ENCODE results near the gene POU2AF3. TPM values are rescaled to one million over a fixed set of nuclear protein-coding genes. Genes with fewer than 3 reads are reported as not detected.

The POU2AF3 gene
- polyA plus RNA-seq, 1 of the 3 experiments (the other 2 are of a cell fraction): 0.07 TPM

DNA sequence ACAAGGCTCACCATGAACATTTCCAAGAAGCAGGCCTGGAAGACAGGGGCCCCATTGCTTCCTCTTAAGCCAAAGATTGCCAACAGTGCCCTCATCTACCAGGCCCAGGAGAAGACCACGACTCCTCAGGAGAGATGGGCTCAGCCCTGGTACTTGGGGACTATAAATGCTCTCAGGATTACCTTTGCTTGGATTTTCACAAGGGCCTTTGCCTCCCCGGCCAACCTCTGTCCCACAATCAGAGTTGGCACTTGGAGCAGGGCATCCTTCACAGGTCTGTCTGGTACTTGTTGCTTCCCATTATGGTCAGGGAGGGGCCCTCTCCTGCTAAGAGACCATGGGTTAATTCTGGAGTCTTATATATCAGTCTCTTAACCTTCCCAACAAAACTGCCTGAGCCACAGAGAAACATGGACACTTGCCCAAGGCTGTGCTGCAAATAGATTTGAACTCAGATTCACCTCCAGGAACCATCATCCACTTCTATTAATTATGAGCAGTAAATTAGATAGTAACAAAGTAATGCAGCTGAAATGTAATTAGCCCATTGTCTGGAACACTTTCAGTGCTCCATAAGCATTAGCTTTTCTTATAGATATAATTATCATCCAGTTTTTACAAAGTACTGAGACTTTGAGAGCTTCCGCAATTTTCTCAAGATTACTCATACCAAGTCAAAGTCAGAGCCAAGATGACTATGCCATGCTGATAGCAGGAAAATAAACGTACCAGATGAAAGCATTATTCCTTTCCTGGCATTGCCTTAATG is 33.5 kb downstream of the POU2AF3 start (continued):
- TF ChIP-seq YY1 (IDR thresholded peaks at IDR 0.05; ENCODE audit: low read depth) (no peak), MXI1 (IDR thresholded peaks at IDR 0.05; ENCODE audit: low read depth, low read length) (peak; percentile 41; the same call in 1 of the 2 replicates), EZH2phosphoT487 (IDR thresholded peaks at IDR 0.05; ENCODE audit: borderline replicate concordance, low read depth) (no peak), PBX3 (IDR thresholded peaks at IDR 0.05) (no peak), MEF2A (IDR thresholded peaks at IDR 0.05; ENCODE audit: borderline replicate concordance, low read depth) (0 out of 2 replicates have a peak, but pooled peaks have one; percentile 35), ELF1 (IDR thresholded peaks at IDR 0.05) (peak; percentile 77), NRF1 (IDR thresholded peaks at IDR 0.05; ENCODE audit: low read depth, low read length) (no peak), SIN3A (IDR thresholded peaks at IDR 0.05; ENCODE audit: borderline replicate concordance, low read depth, low read length) (no peak), RCOR1 (IDR thresholded peaks at IDR 0.05; ENCODE audit: low read length) (peak; percentile 99), RFX5 (IDR thresholded peaks at IDR 0.05; ENCODE audit: low read length) (no peak), REST (IDR thresholded peaks at IDR 0.05; ENCODE audit: low read depth, low read length) (no peak), TCF12 (IDR thresholded peaks at IDR 0.05) (peak; percentile 59), FOSL2 (IDR thresholded peaks at IDR 0.05; ENCODE audit: borderline replicate concordance, low read depth) (peak; percentile 37; the same call in 1 of the 2 replicates), POLR2AphosphoS5 (IDR thresholded peaks at IDR 0.05; ENCODE audit: low read depth, low read length) (peak; percentile 68), EP300 (IDR thresholded peaks at IDR 0.05; ENCODE audit: borderline replicate concordance in 1 of 2, low read depth in 1 of 2, low read length in 1 of 2) (peak in 1 of 2 experiments; percentile 98; a peak in 2 of 4 replicates), SMC3 (IDR thresholded peaks at IDR 0.05; ENCODE audit: low read depth, low read length) (no peak), CTCF (IDR thresholded peaks at IDR 0.05) (no peak)
- TF ChIP-seq, protein P1, sequence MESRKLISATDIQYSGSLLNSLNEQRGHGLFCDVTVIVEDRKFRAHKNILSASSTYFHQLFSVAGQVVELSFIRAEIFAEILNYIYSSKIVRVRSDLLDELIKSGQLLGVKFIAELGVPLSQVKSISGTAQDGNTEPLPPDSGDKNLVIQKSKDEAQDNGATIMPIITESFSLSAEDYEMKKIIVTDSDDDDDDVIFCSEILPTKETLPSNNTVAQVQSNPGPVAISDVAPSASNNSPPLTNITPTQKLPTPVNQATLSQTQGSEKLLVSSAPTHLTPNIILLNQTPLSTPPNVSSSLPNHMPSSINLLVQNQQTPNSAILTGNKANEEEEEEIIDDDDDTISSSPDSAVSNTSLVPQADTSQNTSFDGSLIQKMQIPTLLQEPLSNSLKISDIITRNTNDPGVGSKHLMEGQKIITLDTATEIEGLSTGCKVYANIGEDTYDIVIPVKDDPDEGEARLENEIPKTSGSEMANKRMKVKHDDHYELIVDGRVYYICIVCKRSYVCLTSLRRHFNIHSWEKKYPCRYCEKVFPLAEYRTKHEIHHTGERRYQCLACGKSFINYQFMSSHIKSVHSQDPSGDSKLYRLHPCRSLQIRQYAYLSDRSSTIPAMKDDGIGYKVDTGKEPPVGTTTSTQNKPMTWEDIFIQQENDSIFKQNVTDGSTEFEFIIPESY (IDR thresholded peaks at IDR 0.05; ENCODE audit: borderline replicate concordance, low read depth): no peak

Measured in SK-N-SH (cell line).